Measurements from ENCODE around the gene CCDC17.
"Not testable (repeated sequence)": the region's sequence is repeated elsewhere in the genome, so short reads cannot be mapped to it uniquely, and the experiment has no call there.

The CCDC17 gene

GRCh38 chr1:45621895-45622523 lies 1.8 kb downstream of the CCDC17 start:
- DNase-seq = no peak

GRCh38 chr1:45621501-45621836 lies 2.4 kb downstream of the CCDC17 start:
- DNase-seq = peak in 2 of 58 donors; percentile 8 to 23

- DNase-seq = no peak
Observed at GRCh38 chr1:45620588-45621500, 3.0 kb downstream of the CCDC17 start.

GRCh38 chr1:45619149-45619921 lies 4.5 kb downstream of the CCDC17 start:
- DNase-seq = no peak

GRCh38 chr1:45617618-45618017 lies 6.2 kb downstream of the CCDC17 start:
- no peak for DNase-seq

GRCh38 chr1:45615885-45616284 lies 8.0 kb downstream of the CCDC17 start:
- DNase-seq = no peak

- DNase-seq = no peak
Observed at GRCh38 chr1:45612941-45613579, 10.8 kb downstream of the CCDC17 start.

GRCh38 chr1:45610589-45611226 lies 13.1 kb downstream of the CCDC17 start:
- DNase-seq = no peak

GRCh38 chr1:45608175-45609156 lies 15.4 kb downstream of the CCDC17 start:
- no peak for DNase-seq

- DNase-seq = no peak
Observed at GRCh38 chr1:45607404-45608074, 16.3 kb downstream of the CCDC17 start.

- no peak for DNase-seq
Observed at GRCh38 chr1:45604239-45604638, 19.6 kb downstream of the CCDC17 start.

GRCh38 chr1:45596765-45597164 lies 27.1 kb downstream of the CCDC17 start:
- not testable (repeated sequence) for DNase-seq

GRCh38 chr1:45594412-45594811 lies 29.4 kb downstream of the CCDC17 start:
- DNase-seq = no peak

GRCh38 chr1:45589861-45590260 lies 34.0 kb downstream of the CCDC17 start:
- no peak for DNase-seq

- DNase-seq = no peak
Observed at GRCh38 chr1:45586769-45587168, 37.1 kb downstream of the CCDC17 start.

GRCh38 chr1:45585496-45586075 lies 38.3 kb downstream of the CCDC17 start:
- no peak for DNase-seq

- DNase-seq = no peak
Observed at GRCh38 chr1:45585110-45585426, 38.8 kb downstream of the CCDC17 start.

GRCh38 chr1:45584351-45585109 lies 39.3 kb downstream of the CCDC17 start:
- peak in 57 of 58 donors; percentile 29 to 90 (median 78) for DNase-seq

Measured in anterior cingulate cortex (tissue), 58 donors.